Skeletal muscle satellite cell (primary cell): ENCODE data around the gene DCLRE1C. TPM values are rescaled to one million over a fixed set of nuclear protein-coding genes. Genes with fewer than 3 reads are reported as not detected.
"Not testable (repeated sequence)": the region's sequence is repeated elsewhere in the genome, so short reads cannot be mapped to it uniquely, and the experiment has no call there.

Source experiments
- H3K27me3 ChIP-seq: 2 replicates; pipeline ENCODE4 v1.7.0; 2013; ENCODE audit warnings: low read length; ENCODE audit not compliant: control insufficient read depth, insufficient read depth
- H3K36me3 ChIP-seq: 2 replicates; pipeline ENCODE4 v1.7.0; 2013; ENCODE audit warnings: mild to moderate bottlenecking, control low read depth, low read length; ENCODE audit not compliant: insufficient read depth
- H3K4me1 ChIP-seq: 2 replicates; pipeline ENCODE4 v1.7.0; 2013; ENCODE audit warnings: low read length; ENCODE audit not compliant: control insufficient read depth, insufficient read depth
- H3K4me2 ChIP-seq: 2 replicates; pipeline ENCODE4 v1.7.0; 2013; ENCODE audit warnings: mild to moderate bottlenecking, low read length
- H3K4me3 ChIP-seq: 2 replicates; pipeline ENCODE4 v1.7.0; 2013; ENCODE audit warnings: low read length
- H3K9ac ChIP-seq: 2 replicates; pipeline ENCODE4 v1.7.0; 2013; ENCODE audit warnings: mild to moderate bottlenecking, low read depth, low read length, moderate library complexity
- H3K9me3 ChIP-seq: replicated peaks from 2 replicates; pipeline ENCODE4 v1.7.0; 2013; ENCODE audit warnings: mild to moderate bottlenecking, control low read depth, low read length
- total RNA-seq: library from RNA; depleted of rRNA; stranded (reverse); fragments of >200 nt; gene quantifications from 2 replicates; pipeline ENCODE4 v1.2.3, GENCODE V29; 2012; rRNA removed

The DCLRE1C gene
- 7.4 TPM in 2 replicates for total RNA-seq

- Histone ChIP-seq H3K9me3 (no peaks in the 10 kb centered on the region), H3K27me3 (no peaks in the 10 kb centered on the region), H3K36me3 (no peaks in the 10 kb centered on the region), H3K4me1 (peaks cover 13% of the 10 kb centered on the region), H3K9ac (peak within 1 kb of the TSS; percentile 90), H3K4me3 (peak within 1 kb of the TSS; percentile 90), H3K4me2 (peak within 1 kb of the TSS; percentile 96)
These were observed at the start of gene DCLRE1C for GRCh38 chr10:14954001-14954770. Gene DCLRE1C (minus strand): TSS chr10:14954096. CDS start chr10:14954010, 86 bp downstream.

DNA sequence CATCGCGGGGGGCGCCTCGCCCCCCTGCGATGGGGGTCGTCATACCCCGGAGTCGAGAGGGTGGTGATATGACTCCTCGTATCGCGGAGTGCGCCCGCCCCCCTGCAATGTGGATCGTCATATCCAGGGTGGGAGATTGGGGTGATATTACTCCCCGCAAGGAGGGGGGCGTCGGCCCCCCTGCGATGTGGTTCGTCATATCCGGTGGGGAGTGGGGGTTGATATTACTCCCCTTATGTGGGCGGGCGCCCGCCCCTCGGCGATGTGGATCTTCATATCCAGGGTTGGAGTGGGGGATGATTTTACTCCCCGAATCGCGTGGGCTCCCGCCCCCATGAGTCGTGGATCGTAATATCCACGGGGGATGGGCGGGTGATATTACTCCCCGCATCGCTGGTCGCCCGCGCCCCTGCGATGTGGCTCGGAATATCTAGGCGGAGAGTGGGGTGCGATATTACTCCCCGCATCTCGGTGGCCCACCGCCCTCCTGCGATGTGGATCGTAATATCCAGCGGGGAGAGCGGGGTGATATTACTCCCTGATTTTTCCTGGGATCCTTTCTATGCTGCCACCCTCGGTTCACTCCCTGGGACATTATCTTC, 42.2 kb upstream of the DCLRE1C start:
- Histone ChIP-seq H3K4me3 (peak overlapping the region; percentile 66), H3K4me2 (peak overlapping the region; percentile 66), H3K4me1 (no peaks in the 10 kb centered on the region), H3K36me3 (no peaks in the 10 kb centered on the region), H3K9me3 (no peaks in the 10 kb centered on the region), H3K9ac (peak overlapping the region; percentile 56), H3K27me3 (no peaks in the 10 kb centered on the region)

DNA sequence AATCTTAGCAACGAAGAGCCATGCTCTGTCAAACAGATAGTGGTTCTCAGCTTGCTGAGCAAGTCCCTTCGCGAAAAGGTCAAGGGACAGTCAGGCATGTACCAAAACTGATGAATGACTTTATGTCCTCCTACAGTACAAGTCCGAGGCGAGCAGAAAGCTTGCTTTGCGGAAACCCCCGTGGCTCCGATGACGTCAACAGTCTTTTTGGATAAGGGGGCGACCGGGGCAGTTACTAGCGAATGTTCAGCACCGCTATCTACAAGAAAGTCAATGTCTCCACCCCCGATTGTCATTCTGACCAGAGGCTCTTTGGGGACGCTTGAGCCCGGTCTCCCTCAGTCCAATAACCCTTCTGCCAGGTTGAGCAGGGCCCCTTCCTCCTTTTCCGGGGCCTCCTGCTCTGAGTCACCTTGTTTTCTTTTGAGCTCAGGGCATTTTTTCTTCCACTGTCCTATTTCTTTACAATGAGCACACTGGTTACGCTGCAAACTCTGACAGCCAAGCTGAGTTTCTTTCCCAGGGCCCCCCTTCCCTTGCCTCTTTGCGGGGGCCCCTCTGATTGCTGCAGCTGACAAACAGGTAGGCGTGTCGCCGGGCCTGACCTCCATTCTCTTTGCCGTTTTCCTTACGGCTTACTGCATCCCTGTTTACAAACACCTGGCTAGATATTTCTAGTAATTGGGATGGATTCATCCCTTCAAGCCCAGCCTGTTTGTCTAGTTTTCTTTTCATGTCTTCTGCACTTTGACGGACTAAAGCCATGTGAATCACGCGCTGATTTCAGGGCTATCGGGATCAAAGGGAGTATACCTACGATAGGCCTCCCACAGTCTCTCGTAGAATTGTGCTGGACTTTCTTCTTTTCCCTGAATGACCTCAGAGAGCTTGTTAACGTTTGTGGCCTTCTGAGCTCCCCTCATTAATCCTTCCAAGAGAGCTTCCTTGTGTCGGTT, 39.9 kb upstream of the DCLRE1C start:
- not testable (repeated sequence) for H3K4me3 ChIP-seq, H3K27me3 ChIP-seq, H3K9me3 ChIP-seq, H3K36me3 ChIP-seq, H3K4me1 ChIP-seq, H3K9ac ChIP-seq
- peak overlapping the region; percentile 47 for H3K4me2 ChIP-seq

DNA sequence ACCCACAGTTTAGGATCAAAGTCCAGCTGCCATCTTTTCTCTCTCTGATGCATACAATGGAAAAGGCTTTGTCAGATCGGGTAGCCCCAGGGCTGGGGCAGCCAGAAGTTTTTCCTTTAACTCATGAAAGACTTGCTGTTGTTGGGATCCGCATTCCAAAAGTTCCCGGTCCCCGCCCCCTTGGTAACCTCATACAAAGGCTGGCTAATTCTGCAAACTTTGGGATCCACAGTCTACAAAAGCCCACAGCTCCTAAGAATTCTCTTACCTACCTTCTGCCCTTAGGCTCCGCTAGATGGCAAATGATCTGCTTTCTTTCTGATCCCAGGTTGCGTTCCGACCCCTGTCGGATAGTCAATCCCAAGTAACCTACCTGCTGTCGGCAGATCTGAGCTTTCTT, 38.4 kb upstream of the DCLRE1C start:
- H3K9me3 ChIP-seq, H3K4me1 ChIP-seq, H3K36me3 ChIP-seq, H3K4me3 ChIP-seq, H3K27me3 ChIP-seq, H3K9ac ChIP-seq, H3K4me2 ChIP-seq: not testable (repeated sequence)

DNA sequence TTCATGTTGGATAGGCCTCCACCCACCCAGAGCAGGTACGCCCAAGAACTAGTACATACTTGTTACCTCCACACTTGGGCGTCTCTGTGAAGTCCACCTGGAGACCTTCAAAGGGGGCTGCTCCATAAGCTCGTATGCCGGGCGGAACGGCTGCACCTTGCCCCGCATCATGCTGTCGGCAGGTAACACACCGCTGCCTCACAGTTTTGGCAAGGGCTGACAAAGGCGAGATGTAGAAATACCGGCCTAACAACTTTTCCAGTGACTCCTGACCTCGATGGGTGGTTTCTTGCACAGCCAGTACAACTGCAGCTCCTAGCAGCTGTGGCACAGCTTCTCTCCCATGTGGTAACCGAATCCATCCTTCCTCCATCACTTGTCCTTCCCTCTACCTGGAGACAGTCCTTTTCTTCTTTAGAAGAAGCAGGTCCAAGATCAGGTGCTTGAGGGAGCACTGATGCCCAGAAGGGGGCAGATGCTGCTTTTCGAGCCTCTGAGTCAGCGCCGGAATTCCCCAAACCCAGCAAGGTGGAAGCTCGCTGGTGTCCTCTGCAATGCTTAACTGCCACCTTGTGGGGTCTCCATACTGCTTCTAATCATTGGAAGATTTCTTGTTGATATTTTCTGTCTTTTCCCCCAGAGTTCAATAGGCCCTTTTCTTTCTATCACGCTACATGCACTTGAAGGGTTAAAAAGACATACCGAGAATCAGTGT, 37.3 kb upstream of the DCLRE1C start:
- not testable (repeated sequence) for H3K4me3 ChIP-seq, H3K4me1 ChIP-seq, H3K36me3 ChIP-seq

DNA sequence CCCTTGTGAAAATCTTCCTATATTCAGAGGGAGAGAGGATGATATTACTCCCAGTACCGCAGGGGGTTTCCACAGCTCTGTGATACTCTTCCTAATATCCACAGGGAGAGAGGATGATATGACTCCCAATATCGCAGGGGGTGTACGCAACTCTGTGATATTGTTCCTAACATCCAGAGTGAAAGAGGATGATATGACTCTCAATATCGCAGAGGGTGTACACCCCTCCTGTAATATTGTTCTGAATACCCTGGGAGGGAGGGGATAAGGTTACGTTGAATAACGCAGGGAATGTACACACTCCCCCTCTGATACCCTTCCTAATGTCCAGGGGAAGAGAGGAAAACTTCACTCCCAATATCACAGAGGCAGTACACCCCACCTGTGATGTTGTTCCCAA, 35.7 kb upstream of the DCLRE1C start:
- not testable (repeated sequence) for H3K4me2 ChIP-seq, H3K9me3 ChIP-seq, H3K4me3 ChIP-seq, H3K27me3 ChIP-seq, H3K4me1 ChIP-seq, H3K36me3 ChIP-seq, H3K9ac ChIP-seq

More for the DNA sequence above, 37.3 kb upstream of the DCLRE1C start:
- not testable (repeated sequence) for H3K9ac ChIP-seq, H3K27me3 ChIP-seq, H3K9me3 ChIP-seq, H3K4me2 ChIP-seq

GRCh38 chr10:14982744-14983143, 28.8 kb upstream of the DCLRE1C start:
- no peak overlapping the region for H3K4me3 ChIP-seq
- H3K27me3 ChIP-seq: no peaks in the 10 kb centered on the region
- H3K36me3 ChIP-seq: no peaks in the 10 kb centered on the region
- no peak overlapping the region for H3K4me2 ChIP-seq
- no peaks in the 10 kb centered on the region for H3K4me1 ChIP-seq
- no peaks in the 10 kb centered on the region for H3K9me3 ChIP-seq
- no peak overlapping the region for H3K9ac ChIP-seq

- H3K4me3 ChIP-seq: no peak overlapping the region
- no peak overlapping the region for H3K9ac ChIP-seq
- H3K4me1 ChIP-seq: no peaks in the 10 kb centered on the region
- no peaks in the 10 kb centered on the region for H3K27me3 ChIP-seq
- no peaks in the 10 kb centered on the region for H3K36me3 ChIP-seq
- peak overlapping the region; percentile 63 for H3K4me2 ChIP-seq
- H3K9me3 ChIP-seq: no peaks in the 10 kb centered on the region
These were observed 21.9 kb upstream of the DCLRE1C start for GRCh38 chr10:14975672-14976273.

DNA sequence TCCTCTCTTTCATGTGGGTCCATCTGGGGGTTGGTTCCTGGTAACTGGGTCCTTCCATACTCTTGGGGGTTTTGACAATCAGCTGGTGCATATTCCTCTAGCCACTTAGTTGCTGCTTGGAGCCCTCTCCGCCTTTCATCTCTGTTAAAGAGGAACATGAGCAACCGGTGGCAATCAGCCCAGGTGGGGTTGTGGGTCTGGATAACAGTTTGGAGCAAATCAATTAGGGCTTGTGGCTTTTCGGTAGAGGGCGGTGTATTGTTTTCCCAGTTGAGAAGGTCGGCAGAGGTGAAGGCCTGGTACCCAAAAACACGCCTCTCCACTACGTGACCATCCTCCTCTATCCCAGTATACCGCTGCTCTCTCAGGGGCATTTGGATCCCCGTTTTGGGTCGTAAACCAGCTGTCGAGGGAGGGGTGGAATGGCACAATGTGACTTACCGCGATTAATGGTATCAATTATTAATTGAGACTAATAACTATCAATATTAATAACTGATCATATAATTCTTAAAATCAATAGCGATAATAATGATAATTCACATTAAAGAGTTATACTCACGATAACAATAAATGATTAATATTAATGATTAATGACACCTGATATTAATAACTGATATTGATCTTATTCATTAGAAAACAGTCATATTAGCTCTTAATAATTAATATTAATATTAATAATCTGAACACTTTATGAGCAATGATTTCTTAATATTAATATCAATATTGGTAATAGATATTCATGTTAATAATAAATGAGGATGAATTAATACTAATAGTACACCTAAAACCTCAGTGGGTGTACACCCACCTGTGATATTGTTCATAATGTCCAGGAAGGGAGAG, 20.5 kb upstream of the DCLRE1C start:
- H3K4me3 ChIP-seq: not testable (repeated sequence)

GRCh38 chr10:14971867-14972448, 18.1 kb upstream of the DCLRE1C start:
- H3K4me2 ChIP-seq: no peak overlapping the region
- no peaks in the 10 kb centered on the region for H3K9me3 ChIP-seq
- H3K36me3 ChIP-seq: no peaks in the 10 kb centered on the region
- H3K4me3 ChIP-seq: no peak overlapping the region
- peaks cover 7% of the 10 kb centered on the region for H3K27me3 ChIP-seq
- no peak overlapping the region for H3K9ac ChIP-seq
- no peaks in the 10 kb centered on the region for H3K4me1 ChIP-seq

More for the DNA sequence above, 20.5 kb upstream of the DCLRE1C start:
- H3K9ac ChIP-seq, H3K4me1 ChIP-seq, H3K27me3 ChIP-seq, H3K36me3 ChIP-seq, H3K4me2 ChIP-seq, H3K9me3 ChIP-seq: not testable (repeated sequence)
